HG03342 (cell line): ENCODE results near the gene PROC.
A peak's percentile ranks its signal among the peaks of the same experiment; 100 is the strongest.

Experiments
- ATAC-seq: cut with Tn5 transposase; IDR thresholded peaks from one replicate; pipeline ENCODE4 v1.9.1; 2021; ENCODE audit warnings: mild to moderate bottlenecking, moderate library complexity; ENCODE audit not compliant: unreplicated experiment

PROC gene

GRCh38 chr2:127413200-127413599, 5.0 kb upstream of the PROC start:
- ATAC-seq = no peak

- ATAC-seq = no peak
Observed at GRCh38 chr2:127413782-127414637, 4.2 kb upstream of the PROC start.

- no peak for ATAC-seq
Observed at GRCh38 chr2:127414638-127415592, 3.3 kb upstream of the PROC start.

- ATAC-seq = peak; percentile 86
Observed at GRCh38 chr2:127415593-127416505, 2.4 kb upstream of the PROC start.

GRCh38 chr2:127416506-127417001, 1.7 kb upstream of the PROC start:
- ATAC-seq = no peak

- no peak for ATAC-seq
Observed at GRCh38 chr2:127417406-127417805, 821 bp upstream of the PROC start.

GRCh38 chr2:127419112-127419430, 844 bp downstream of the PROC start:
- ATAC-seq = no peak

GRCh38 chr2:127419448-127420038, 1.3 kb downstream of the PROC start:
- ATAC-seq = no peak

- ATAC-seq = no peak
Observed at GRCh38 chr2:127420039-127420864, 2.0 kb downstream of the PROC start.

- ATAC-seq = no peak
Observed at GRCh38 chr2:127421116-127421800, 3.0 kb downstream of the PROC start.

GRCh38 chr2:127421871-127422558, 3.8 kb downstream of the PROC start:
- no peak for ATAC-seq

GRCh38 chr2:127422559-127423477, 4.6 kb downstream of the PROC start:
- peak; percentile 75 for ATAC-seq

GRCh38 chr2:127423478-127423843, 5.2 kb downstream of the PROC start:
- ATAC-seq = peak; percentile 40

- no peak for ATAC-seq
Observed at GRCh38 chr2:127423880-127424279, 5.7 kb downstream of the PROC start.

- no peak for ATAC-seq
Observed at GRCh38 chr2:127424598-127425520, 6.6 kb downstream of the PROC start.
